ENCODE results near the gene PIK3R1. TPM values are rescaled to one million over a fixed set of nuclear protein-coding genes. Genes with fewer than 3 reads are reported as not detected.

The PIK3R1 gene
- polyA plus RNA-seq, 1 donor (not counting 4 experiments of a cell fraction or from before 2014, with no cell fraction given), result 16.7 TPM

GRCh38 chr5:68299105-68299504, 83.5 kb downstream of the PIK3R1 start:
- no peaks in the 10 kb centered on the region for H3K9me3 ChIP-seq (ENCODE audit: control insufficient read depth, low read depth, low read length)
- H3K4me3 ChIP-seq (ENCODE audit: control insufficient read depth in 2 of 3, extremely low read depth in 1 of 3, insufficient read depth in 2 of 3, low read depth in 1 of 3, low read length in 3 of 3), result no peak overlapping the region
- peaks cover 26% of the 10 kb centered on the region for H3K4me1 ChIP-seq (ENCODE audit: control insufficient read depth, extremely low read depth, insufficient read depth, low read length)
- no peak overlapping the region for H3K27ac ChIP-seq (ENCODE audit: control insufficient read depth, insufficient read depth, low read length)
- H3K9ac ChIP-seq (ENCODE audit: control insufficient read depth, extremely low read depth, insufficient read depth, low read length), result no peak overlapping the region
- dilution Hi-C loops (cut with MboI; ENCODE audit: extremely low pct_ligation_motif_present, low sequenced_read_pairs), result no loop called here
- H3K4me2 ChIP-seq (ENCODE audit: control insufficient read depth, extremely low read depth, insufficient read depth, low read depth, low read length), result no peak overlapping the region
- no peak for TF ChIP-seq EZH2 (IDR thresholded peaks at IDR 0.05; ENCODE audit: low read length)
- TF ChIP-seq CTCF (optimal IDR thresholded peaks at IDR 0.05 in 1 of 3, IDR thresholded peaks at IDR 0.05 in 1 of 3, conservative IDR thresholded peaks at IDR 0.05 in 1 of 3; ENCODE audit: extremely low read depth in 1 of 3, insufficient read depth in 2 of 3, low read length in 3 of 3), result no peak
- peaks cover 12 to 30% of the 10 kb centered on the region in 2 experiments for H3K36me3 ChIP-seq (ENCODE audit: control insufficient read depth in 2 of 2, extremely low read depth in 1 of 2, insufficient read depth in 2 of 2, low read length in 2 of 2)
- H3K27me3 ChIP-seq (ENCODE audit: control insufficient read depth, extremely low read depth, insufficient read depth, low read length), result no peaks in the 10 kb centered on the region
- no peak overlapping the region for H2AFZ ChIP-seq (ENCODE audit: control insufficient read depth, low read length)
- FAIRE-seq (no peak), DNase-seq (ENCODE audit: low read depth, low spot score) (no peak)
- peaks cover 6% of the 10 kb centered on the region for H3K9me1 ChIP-seq (ENCODE audit: control insufficient read depth, extremely low read depth, insufficient read depth, low read length)
- H3K79me2 ChIP-seq (ENCODE audit: control insufficient read depth, insufficient read depth, low read length), result no peaks in the 10 kb centered on the region
- H4K20me1 ChIP-seq (ENCODE audit: control insufficient read depth, extremely low read depth, insufficient read depth, low read length), result no peaks in the 10 kb centered on the region

GRCh38 chr5:68299575-68299974, 84.0 kb downstream of the PIK3R1 start:
- Histone ChIP-seq H2AFZ (ENCODE audit: control insufficient read depth, low read length) (no peak overlapping the region), H3K36me3 (ENCODE audit: control insufficient read depth in 2 of 2, extremely low read depth in 1 of 2, insufficient read depth in 2 of 2, low read length in 2 of 2) (peaks cover 10 to 27% of the 10 kb centered on the region in 2 experiments), H3K9ac (ENCODE audit: control insufficient read depth, extremely low read depth, insufficient read depth, low read length) (no peak overlapping the region), H3K27me3 (ENCODE audit: control insufficient read depth, extremely low read depth, insufficient read depth, low read length) (no peaks in the 10 kb centered on the region), H3K27ac (ENCODE audit: control insufficient read depth, insufficient read depth, low read length) (no peak overlapping the region), H3K4me1 (ENCODE audit: control insufficient read depth, extremely low read depth, insufficient read depth, low read length) (peaks cover 29% of the 10 kb centered on the region), H3K9me1 (ENCODE audit: control insufficient read depth, extremely low read depth, insufficient read depth, low read length) (peaks cover 6% of the 10 kb centered on the region), H3K9me3 (ENCODE audit: control insufficient read depth, low read depth, low read length) (no peaks in the 10 kb centered on the region), H3K79me2 (ENCODE audit: control insufficient read depth, insufficient read depth, low read length) (no peaks in the 10 kb centered on the region), H3K4me3 (ENCODE audit: control insufficient read depth in 2 of 3, extremely low read depth in 1 of 3, insufficient read depth in 2 of 3, low read depth in 1 of 3, low read length in 3 of 3) (no peak overlapping the region), H3K4me2 (ENCODE audit: control insufficient read depth, extremely low read depth, insufficient read depth, low read depth, low read length) (no peak overlapping the region), H4K20me1 (ENCODE audit: control insufficient read depth, extremely low read depth, insufficient read depth, low read length) (no peaks in the 10 kb centered on the region)
- TF ChIP-seq EZH2 (IDR thresholded peaks at IDR 0.05; ENCODE audit: low read length) (no peak), CTCF (optimal IDR thresholded peaks at IDR 0.05 in 1 of 3, IDR thresholded peaks at IDR 0.05 in 1 of 3, conservative IDR thresholded peaks at IDR 0.05 in 1 of 3; ENCODE audit: extremely low read depth in 1 of 3, insufficient read depth in 2 of 3, low read length in 3 of 3) (no peak)
- dilution Hi-C loops (cut with MboI; ENCODE audit: extremely low pct_ligation_motif_present, low sequenced_read_pairs), result no loop called here
- no peak for FAIRE-seq
- DNase-seq (ENCODE audit: low read depth, low spot score), result no peak

Data from keratinocyte (primary cell).